SK-N-SH (cell line): ENCODE results near the gene CD300C.

Experiments used
- CHD2 ChIP-seq: fragments of 150-350 bp; IDR thresholded peaks from 2 replicates; pipeline ENCODE4 v1.6.1; 2018; ENCODE audit warnings: low read length; ENCODE audit not compliant: partially characterized antibody
- CTCF ChIP-seq: fragments of 200-600 bp; sonication (generic); IDR thresholded peaks from 2 replicates; pipeline ENCODE4 v1.6.1; 2017; ENCODE audit warnings: antibody characterized with exemption, mild to moderate bottlenecking, moderate library complexity
- EP300 ChIP-seq, 2 experiments: IDR thresholded peaks; 2 replicates each; pipeline versions ENCODE4 v1.4.0 to v1.6.1; 2012; ENCODE audit warnings: borderline replicate concordance in 1 of 2, low read depth in 1 of 2, low read length in 1 of 2
- JUND ChIP-seq: IDR thresholded peaks from 2 replicates; pipeline ENCODE4 v1.4.0; 2012
- MXI1 ChIP-seq: IDR thresholded peaks from 2 replicates; pipeline ENCODE4 v1.6.1; 2012; ENCODE audit warnings: mild to moderate bottlenecking, low read depth, low read length, improper control_type of control experiment
- POLR2AphosphoS5 ChIP-seq: IDR thresholded peaks from 2 replicates; pipeline ENCODE4 v1.6.1; 2012; ENCODE audit warnings: low read depth, low read length
- RAD21 ChIP-seq: IDR thresholded peaks from 2 replicates; pipeline ENCODE4 v1.6.1; 2012; ENCODE audit warnings: mild to moderate bottlenecking, low read length
- REST ChIP-seq: IDR thresholded peaks from 2 replicates; pipeline ENCODE4 v1.6.1; 2012; ENCODE audit warnings: mild to moderate bottlenecking, low read depth, low read length, moderate library complexity
- RFX5 ChIP-seq: IDR thresholded peaks from 2 replicates; pipeline ENCODE4 v1.6.1; 2012; ENCODE audit warnings: mild to moderate bottlenecking, improper control_type of control experiment, low read length
- SIN3A ChIP-seq: IDR thresholded peaks from 2 replicates; pipeline ENCODE4 v1.6.1; 2012; ENCODE audit warnings: low read depth, mild to moderate bottlenecking, low read length, moderate library complexity, borderline replicate concordance
- TCF12 ChIP-seq: IDR thresholded peaks from 2 replicates; pipeline ENCODE4 v1.4.0; 2012
- USF1 ChIP-seq: IDR thresholded peaks from 2 replicates; pipeline ENCODE4 v1.4.0; 2012; ENCODE audit warnings: low read depth, borderline replicate concordance
- YY1 ChIP-seq: IDR thresholded peaks from 2 replicates; pipeline ENCODE4 v1.4.0; 2012; ENCODE audit warnings: low read depth, mild to moderate bottlenecking
- TF ChIP-seq, protein P1 (sequence below): IDR thresholded peaks from 2 replicates; pipeline ENCODE4 v1.4.0; 2012; ENCODE audit warnings: low read depth, borderline replicate concordance

DNA sequence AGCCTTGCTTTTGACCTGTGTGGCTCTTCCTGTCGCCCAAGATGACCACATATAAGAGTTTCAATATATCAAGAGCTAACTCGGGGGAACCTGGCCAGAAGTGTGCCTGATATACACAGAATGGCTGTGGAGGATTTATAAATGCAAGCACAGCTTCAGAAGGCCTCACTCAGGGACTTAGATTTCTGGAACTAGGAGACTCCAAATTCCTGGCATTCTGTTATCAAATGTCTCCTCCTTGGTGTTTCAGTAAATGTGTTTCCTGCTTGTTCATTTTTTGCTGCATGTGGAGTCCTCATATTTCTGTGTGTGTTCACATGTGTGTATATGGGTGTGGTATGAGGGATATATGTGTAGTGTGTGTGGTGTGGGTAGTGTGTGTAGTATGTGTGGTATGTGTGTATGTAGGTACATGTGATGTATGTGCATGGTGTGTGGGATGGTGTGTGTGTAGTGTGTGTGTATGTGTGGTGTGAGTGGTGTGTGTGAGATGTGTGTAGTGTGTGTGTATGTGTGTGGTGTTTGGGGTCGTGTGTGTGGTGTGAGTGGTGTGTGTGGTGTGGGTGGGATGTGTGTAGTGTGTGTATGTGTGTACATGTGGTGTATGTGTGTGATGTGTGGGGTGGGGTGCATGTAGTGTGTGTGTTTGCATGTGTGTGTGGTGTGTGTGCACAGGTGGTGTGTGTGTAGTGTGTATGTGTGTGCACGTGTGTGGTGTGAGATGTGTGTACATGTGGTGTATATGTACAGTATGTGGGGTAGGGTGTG lies 22.4 kb upstream of the CD300C start:
- TF ChIP-seq YY1 (no peak), SIN3A (no peak), POLR2AphosphoS5 (no peak), CTCF (no peak), JUND (no peak), MXI1 (no peak), USF1 (no peak), EP300 (IDR thresholded peaks at IDR 0.05; ENCODE audit: borderline replicate concordance in 1 of 2, low read depth in 1 of 2, low read length in 1 of 2) (no peak), REST (no peak), RAD21 (no peak), TCF12 (no peak), CHD2 (no peak), RFX5 (no peak)
- TF ChIP-seq, protein P1, sequence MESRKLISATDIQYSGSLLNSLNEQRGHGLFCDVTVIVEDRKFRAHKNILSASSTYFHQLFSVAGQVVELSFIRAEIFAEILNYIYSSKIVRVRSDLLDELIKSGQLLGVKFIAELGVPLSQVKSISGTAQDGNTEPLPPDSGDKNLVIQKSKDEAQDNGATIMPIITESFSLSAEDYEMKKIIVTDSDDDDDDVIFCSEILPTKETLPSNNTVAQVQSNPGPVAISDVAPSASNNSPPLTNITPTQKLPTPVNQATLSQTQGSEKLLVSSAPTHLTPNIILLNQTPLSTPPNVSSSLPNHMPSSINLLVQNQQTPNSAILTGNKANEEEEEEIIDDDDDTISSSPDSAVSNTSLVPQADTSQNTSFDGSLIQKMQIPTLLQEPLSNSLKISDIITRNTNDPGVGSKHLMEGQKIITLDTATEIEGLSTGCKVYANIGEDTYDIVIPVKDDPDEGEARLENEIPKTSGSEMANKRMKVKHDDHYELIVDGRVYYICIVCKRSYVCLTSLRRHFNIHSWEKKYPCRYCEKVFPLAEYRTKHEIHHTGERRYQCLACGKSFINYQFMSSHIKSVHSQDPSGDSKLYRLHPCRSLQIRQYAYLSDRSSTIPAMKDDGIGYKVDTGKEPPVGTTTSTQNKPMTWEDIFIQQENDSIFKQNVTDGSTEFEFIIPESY: no peak
